ENCODE measurements around the gene ALMS1.

GRCh38 chr2:73489053-73489452 is 103.4 kb downstream of the ALMS1 start:
- TF ChIP-seq, protein P1, sequence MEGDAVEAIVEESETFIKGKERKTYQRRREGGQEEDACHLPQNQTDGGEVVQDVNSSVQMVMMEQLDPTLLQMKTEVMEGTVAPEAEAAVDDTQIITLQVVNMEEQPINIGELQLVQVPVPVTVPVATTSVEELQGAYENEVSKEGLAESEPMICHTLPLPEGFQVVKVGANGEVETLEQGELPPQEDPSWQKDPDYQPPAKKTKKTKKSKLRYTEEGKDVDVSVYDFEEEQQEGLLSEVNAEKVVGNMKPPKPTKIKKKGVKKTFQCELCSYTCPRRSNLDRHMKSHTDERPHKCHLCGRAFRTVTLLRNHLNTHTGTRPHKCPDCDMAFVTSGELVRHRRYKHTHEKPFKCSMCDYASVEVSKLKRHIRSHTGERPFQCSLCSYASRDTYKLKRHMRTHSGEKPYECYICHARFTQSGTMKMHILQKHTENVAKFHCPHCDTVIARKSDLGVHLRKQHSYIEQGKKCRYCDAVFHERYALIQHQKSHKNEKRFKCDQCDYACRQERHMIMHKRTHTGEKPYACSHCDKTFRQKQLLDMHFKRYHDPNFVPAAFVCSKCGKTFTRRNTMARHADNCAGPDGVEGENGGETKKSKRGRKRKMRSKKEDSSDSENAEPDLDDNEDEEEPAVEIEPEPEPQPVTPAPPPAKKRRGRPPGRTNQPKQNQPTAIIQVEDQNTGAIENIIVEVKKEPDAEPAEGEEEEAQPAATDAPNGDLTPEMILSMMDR (IDR thresholded peaks at IDR 0.05), result no peak
- no peak for TF ChIP-seq POLR2A (IDR thresholded peaks at IDR 0.05)
